Peyer's patch (tissue), 4 donors: Measurements from ENCODE around the gene CFDP1.

Experiments
- CTCF ChIP-seq, 6 experiments: fragments of 450-650 bp in 4 of 6; fragments of 200-600 bp in 2 of 6; sonication (generic) in 1 of 6; IDR thresholded peaks; one replicate each; pipeline ENCODE4 v1.5.1; 2017 to 2019; ENCODE audit warnings: antibody characterized with exemption in 6 of 6, mild to moderate bottlenecking in 3 of 6, moderate library complexity in 1 of 6
- POLR2A ChIP-seq, 2 donors: fragments of 450-650 bp; IDR thresholded peaks; one replicate each; pipeline ENCODE4 v1.5.1; 2017; ENCODE audit warnings: antibody characterized with exemption in 2 of 2, mild to moderate bottlenecking in 2 of 2, moderate library complexity in 2 of 2

GRCh38 chr16:75309899-75310430 is 123.3 kb downstream of the CFDP1 start:
- TF ChIP-seq CTCF (IDR thresholded peaks at IDR 0.05) (no peak), POLR2A (IDR thresholded peaks at IDR 0.05) (peak in 1 of 2 donors; percentile 44)
